OCI-LY3 (cell line): Measurements from ENCODE around the gene MOB1B.

Source experiments
- H2AFZ ChIP-seq: fragments of 200-600, 300-600 bp; shearing (Covaris generic); 2 replicates; pipeline ENCODE4 v1.6.0; 2014; ENCODE audit warnings: antibody characterized with exemption, low read depth, low read length
- H3K27ac ChIP-seq: fragments of 200-600, 300-600 bp; sonication (generic); 2 replicates; pipeline ENCODE4 v1.5.1; 2014; ENCODE audit warnings: mild to moderate bottlenecking, low read length, moderate library complexity, mixed read lengths
- H3K27me3 ChIP-seq: fragments of 200-600, 300-600 bp; sonication (generic); 2 replicates; pipeline ENCODE4 v1.6.1; 2014; ENCODE audit warnings: low read depth, low read length, mixed read lengths
- H3K36me3 ChIP-seq: fragments of 200-600, 300-600 bp; sonication (generic); replicated peaks from 2 replicates; pipeline ENCODE3; 2014; ENCODE audit warnings: low read depth, low read length, mixed read lengths
- H3K4me1 ChIP-seq: fragments of 300-600, 200-600 bp; sonication (generic); 2 replicates; pipeline ENCODE4 v1.6.1; 2014; ENCODE audit warnings: low read length, mixed read lengths
- H3K4me2 ChIP-seq: fragments of 200-600, 300-600 bp; sonication (generic); 2 replicates; pipeline ENCODE4 v1.6.1; 2014; ENCODE audit warnings: low read length, mixed read lengths
- H3K4me3 ChIP-seq: fragments of 300-600, 200-600 bp; sonication (generic); 2 replicates; pipeline ENCODE4 v1.5.1; 2014; ENCODE audit warnings: antibody characterized with exemption, mild to moderate bottlenecking, low read length, moderate library complexity
- H3K79me2 ChIP-seq: fragments of 300-600, 200-600 bp; shearing (Covaris generic); 2 replicates; pipeline ENCODE4 v1.6.1; 2014; ENCODE audit warnings: mild to moderate bottlenecking, low read length, mixed read lengths
- H3K9ac ChIP-seq: fragments of 300-600, 200-600 bp; shearing (Covaris generic); 2 replicates; pipeline ENCODE4 v1.6.0; 2014; ENCODE audit warnings: mild to moderate bottlenecking, low read length, moderate library complexity
- H3K9me3 ChIP-seq: fragments of 200-600, 300-600 bp; shearing (Covaris generic); 2 replicates; pipeline ENCODE4 v1.6.1; 2014; ENCODE audit warnings: low read length, mixed read lengths; ENCODE audit not compliant: insufficient read depth
- H4K20me1 ChIP-seq: fragments of 200-600, 300-600 bp; sonication (generic); 2 replicates; pipeline ENCODE4 v1.6.1; 2016; ENCODE audit warnings: low read length, mixed read lengths; ENCODE audit not compliant: insufficient read depth
- EZH2phosphoT487 ChIP-seq: fragments of 200-600 bp; shearing (Covaris generic); IDR thresholded peaks from 2 replicates; pipeline ENCODE4 v1.6.1; 2018; ENCODE audit warnings: antibody characterized with exemption, mixed run types, low read depth
- TF ChIP-seq, protein P1 (sequence below): fragments of 200-600, 300-600 bp; sonication (generic); IDR thresholded peaks from 2 replicates; pipeline ENCODE4 v1.5.1; 2014; ENCODE audit warnings: antibody characterized with exemption, low read length, low read depth

The MOB1B gene

DNA sequence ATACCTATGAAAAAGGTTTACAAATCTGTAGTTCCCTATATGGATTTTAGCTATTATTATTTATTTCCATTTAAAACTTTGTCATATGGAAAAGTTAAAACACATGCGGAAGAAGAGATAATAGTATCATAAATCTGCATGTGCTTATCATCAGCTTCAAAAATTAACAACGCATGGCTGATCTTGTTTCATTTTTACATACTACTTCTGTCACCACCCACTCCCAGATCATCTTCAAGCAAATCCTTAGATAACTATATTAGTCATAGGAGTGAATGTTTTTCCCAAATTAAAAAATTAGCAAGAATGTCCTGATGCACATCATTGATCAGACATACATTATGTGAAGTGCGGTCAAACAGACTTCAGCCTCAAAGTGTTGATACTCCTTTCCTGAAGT is 24.6 kb upstream of the MOB1B start:
- TF ChIP-seq, protein P1, sequence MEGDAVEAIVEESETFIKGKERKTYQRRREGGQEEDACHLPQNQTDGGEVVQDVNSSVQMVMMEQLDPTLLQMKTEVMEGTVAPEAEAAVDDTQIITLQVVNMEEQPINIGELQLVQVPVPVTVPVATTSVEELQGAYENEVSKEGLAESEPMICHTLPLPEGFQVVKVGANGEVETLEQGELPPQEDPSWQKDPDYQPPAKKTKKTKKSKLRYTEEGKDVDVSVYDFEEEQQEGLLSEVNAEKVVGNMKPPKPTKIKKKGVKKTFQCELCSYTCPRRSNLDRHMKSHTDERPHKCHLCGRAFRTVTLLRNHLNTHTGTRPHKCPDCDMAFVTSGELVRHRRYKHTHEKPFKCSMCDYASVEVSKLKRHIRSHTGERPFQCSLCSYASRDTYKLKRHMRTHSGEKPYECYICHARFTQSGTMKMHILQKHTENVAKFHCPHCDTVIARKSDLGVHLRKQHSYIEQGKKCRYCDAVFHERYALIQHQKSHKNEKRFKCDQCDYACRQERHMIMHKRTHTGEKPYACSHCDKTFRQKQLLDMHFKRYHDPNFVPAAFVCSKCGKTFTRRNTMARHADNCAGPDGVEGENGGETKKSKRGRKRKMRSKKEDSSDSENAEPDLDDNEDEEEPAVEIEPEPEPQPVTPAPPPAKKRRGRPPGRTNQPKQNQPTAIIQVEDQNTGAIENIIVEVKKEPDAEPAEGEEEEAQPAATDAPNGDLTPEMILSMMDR, result no peak
- no peak for TF ChIP-seq EZH2phosphoT487
- no peak overlapping the region for H2AFZ ChIP-seq
- no peaks in the 10 kb centered on the region for H3K36me3 ChIP-seq

DNA sequence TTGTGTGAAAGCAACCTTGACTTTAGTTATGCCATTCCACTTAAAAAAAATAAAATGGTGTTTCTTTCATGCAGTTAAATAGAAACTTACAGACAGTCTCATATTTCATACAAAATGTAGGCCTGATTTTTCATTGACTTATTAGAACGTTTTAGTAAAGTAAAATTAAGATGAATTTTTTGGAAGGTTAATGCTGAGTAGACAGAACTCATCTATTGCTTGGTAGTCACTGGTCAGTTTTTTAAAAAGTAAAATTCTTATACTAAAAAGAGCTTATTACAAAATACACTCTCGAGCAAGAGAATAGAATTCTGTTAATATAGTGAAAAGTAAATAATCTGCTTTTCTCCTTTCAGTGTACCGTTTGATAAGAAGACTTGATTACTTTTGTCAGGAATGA is 21.4 kb upstream of the MOB1B start:
- Histone ChIP-seq H3K79me2 (no peaks in the 10 kb centered on the region), H3K9me3 (no peaks in the 10 kb centered on the region), H2AFZ (no peak overlapping the region), H3K4me1 (peaks cover 21% of the 10 kb centered on the region), H3K27ac (no peak overlapping the region), H3K27me3 (0 out of 2 replicates have a peak, but pooled peaks cover 3% of the 10 kb centered on the region), H3K9ac (no peak overlapping the region), H3K4me2 (no peak overlapping the region), H3K36me3 (no peaks in the 10 kb centered on the region), H3K4me3 (no peak overlapping the region), H4K20me1 (no peaks in the 10 kb centered on the region)
- TF ChIP-seq, protein P1, result no peak
- no peak for TF ChIP-seq EZH2phosphoT487

More for the DNA sequence above, 24.6 kb upstream of the MOB1B start:
- peaks cover 46% of the 10 kb centered on the region for H3K4me1 ChIP-seq
- H3K27me3 ChIP-seq, result peaks cover 7% of the 10 kb centered on the region; the same call in 1 of the 2 replicates
- H3K4me3 ChIP-seq, result no peak overlapping the region
- no peak overlapping the region for H3K9ac ChIP-seq
- peak overlapping the region; percentile 35 for H3K4me2 ChIP-seq
- H4K20me1 ChIP-seq, result no peaks in the 10 kb centered on the region
- no peaks in the 10 kb centered on the region for H3K79me2 ChIP-seq
- no peak overlapping the region for H3K27ac ChIP-seq
- H3K9me3 ChIP-seq, result no peaks in the 10 kb centered on the region

DNA sequence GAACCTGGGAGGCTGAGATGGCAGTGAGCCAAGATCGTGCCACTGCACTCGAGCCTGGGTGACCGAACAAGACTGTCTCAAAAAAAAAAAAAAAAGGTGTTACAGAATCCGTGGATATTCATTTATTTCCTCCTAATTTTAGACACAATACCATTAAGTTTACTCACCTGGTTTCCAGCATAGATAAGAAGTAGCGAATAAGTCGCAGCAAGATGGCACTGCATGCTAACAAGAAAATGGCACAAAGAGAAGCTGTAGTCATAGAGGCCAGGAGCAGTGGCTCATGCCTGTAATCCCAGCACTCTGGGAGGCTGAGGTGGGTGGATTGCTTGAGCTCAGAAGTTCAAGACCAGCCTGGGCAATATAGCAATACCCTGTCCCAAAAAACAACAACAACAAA is 17.0 kb upstream of the MOB1B start:
- Histone ChIP-seq H3K4me1 (no peaks in the 10 kb centered on the region), H3K9me3 (no peaks in the 10 kb centered on the region), H4K20me1 (no peaks in the 10 kb centered on the region)

DNA sequence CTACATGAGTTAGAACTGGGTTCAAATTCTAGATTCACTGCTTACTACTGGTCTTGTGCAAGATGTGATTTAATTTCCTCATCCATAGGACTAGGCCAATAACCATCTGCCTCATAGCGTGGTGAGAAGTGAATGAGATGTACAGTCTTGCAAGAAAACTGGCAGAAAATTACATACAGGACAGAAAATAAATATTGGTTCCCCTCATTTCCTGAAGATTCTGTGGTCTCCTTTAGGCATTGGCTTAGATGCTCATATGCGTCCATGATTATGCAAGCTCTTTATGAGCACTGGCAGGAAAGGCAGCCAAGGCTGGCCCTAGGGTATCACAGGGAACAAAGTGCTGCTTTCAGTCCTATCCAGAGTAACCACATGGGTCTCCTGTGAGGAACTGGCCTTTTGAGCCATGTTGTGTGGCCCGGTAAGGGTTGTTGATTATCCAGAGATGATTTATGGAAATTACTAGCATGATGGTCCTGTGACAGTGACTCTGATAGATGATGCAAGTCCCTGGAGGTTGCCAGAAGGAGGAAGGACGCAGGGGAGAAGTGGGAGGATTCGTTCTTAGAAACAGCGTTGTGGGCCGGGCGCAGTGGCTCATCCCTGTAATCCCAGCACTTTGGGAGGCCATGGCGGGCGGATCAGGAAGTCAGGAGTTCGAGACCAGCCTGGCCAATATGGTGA is 9.9 kb upstream of the MOB1B start:
- no peak overlapping the region for H3K4me3 ChIP-seq
- TF ChIP-seq, protein P1, result no peak
- no peak for TF ChIP-seq EZH2phosphoT487

More for the DNA sequence above, 17.0 kb upstream of the MOB1B start:
- H3K9ac ChIP-seq, result no peak overlapping the region
- no peaks in the 10 kb centered on the region for H3K36me3 ChIP-seq
- no peak for TF ChIP-seq EZH2phosphoT487
- TF ChIP-seq, protein P1, result peak; percentile 13; the same call in 1 of the 2 replicates
- no peak overlapping the region for H3K4me3 ChIP-seq
- no peak overlapping the region for H2AFZ ChIP-seq
- no peak overlapping the region for H3K4me2 ChIP-seq
- H3K79me2 ChIP-seq, result no peaks in the 10 kb centered on the region
- no peak overlapping the region for H3K27ac ChIP-seq
- H3K27me3 ChIP-seq, result 0 out of 2 replicates have a peak, but pooled peaks cover 3% of the 10 kb centered on the region

More for the DNA sequence above, 9.9 kb upstream of the MOB1B start:
- Histone ChIP-seq H3K79me2 (no peaks in the 10 kb centered on the region), H3K27ac (no peak overlapping the region), H3K27me3 (no peaks in the 10 kb centered on the region), H4K20me1 (no peaks in the 10 kb centered on the region), H3K9me3 (no peaks in the 10 kb centered on the region), H2AFZ (no peak overlapping the region), H3K4me1 (peaks cover 16% of the 10 kb centered on the region), H3K36me3 (no peaks in the 10 kb centered on the region), H3K4me2 (no peak overlapping the region), H3K9ac (no peak overlapping the region)
